Right lung (tissue), 5 donors: Measurements from ENCODE around the gene RPRD1B. TPM values are rescaled to one million over a fixed set of nuclear protein-coding genes. Genes with fewer than 3 reads are reported as not detected.

ENCODE experiments used
- DNase-seq, 2 donors: peaks; one replicate each; pipeline ENCODE4 v3.0.0-alpha.2; 2013
- polyA plus RNA-seq, 5 donors: library from polyadenylated mRNA; unstranded; fragments of 120-200 nt; gene quantifications; one replicate each; pipeline versions ENCODE4 v1.2.1 to v1.2.3, GENCODE V29; 2013; ENCODE audit warnings: inconsistent platforms in 1 of 5, low replicate concordance in 1 of 5; ENCODE audit not compliant: insufficient read length in 5 of 5, insufficient read depth in 1 of 5

Gene RPRD1B
- polyA plus RNA-seq, 5 donors = 38.1 to 49.8 (median 46.7) TPM

GRCh38 chr20:38034108-38034649 lies 633 bp downstream of the RPRD1B start:
- DNase-seq = no peak

GRCh38 chr20:38034961-38035360 lies 1.4 kb downstream of the RPRD1B start:
- no peak for DNase-seq

GRCh38 chr20:38036366-38036765 lies 2.8 kb downstream of the RPRD1B start:
- DNase-seq = no peak

- no peak for DNase-seq
Measured at GRCh38 chr20:38040276-38040675, 6.7 kb downstream of the RPRD1B start.

- no peak for DNase-seq
Measured at GRCh38 chr20:38043512-38044300, 10.2 kb downstream of the RPRD1B start.

- DNase-seq = no peak
Measured at GRCh38 chr20:38044685-38045084, 11.1 kb downstream of the RPRD1B start.

- no peak for DNase-seq
Measured at GRCh38 chr20:38046572-38046971, 13.0 kb downstream of the RPRD1B start.

GRCh38 chr20:38049800-38050199 lies 16.3 kb downstream of the RPRD1B start:
- no peak for DNase-seq

GRCh38 chr20:38050686-38051085 lies 17.1 kb downstream of the RPRD1B start:
- DNase-seq = no peak

GRCh38 chr20:38052870-38053269 lies 19.3 kb downstream of the RPRD1B start:
- DNase-seq = no peak

- DNase-seq = no peak
Measured at GRCh38 chr20:38054647-38055046, 21.1 kb downstream of the RPRD1B start.

GRCh38 chr20:38055294-38055693 lies 21.7 kb downstream of the RPRD1B start:
- no peak for DNase-seq

- no peak for DNase-seq
Measured at GRCh38 chr20:38055848-38056247, 22.3 kb downstream of the RPRD1B start.

- peak; percentile 47 to 69 for DNase-seq
Measured at GRCh38 chr20:38057351-38057972, 23.9 kb downstream of the RPRD1B start.

- DNase-seq = no peak
Measured at GRCh38 chr20:38059832-38060231, 26.3 kb downstream of the RPRD1B start.

GRCh38 chr20:38060536-38060935 lies 27.0 kb downstream of the RPRD1B start:
- DNase-seq = no peak

GRCh38 chr20:38061109-38061508 lies 27.6 kb downstream of the RPRD1B start:
- no peak for DNase-seq

- no peak for DNase-seq
Measured at GRCh38 chr20:38062890-38063289, 29.3 kb downstream of the RPRD1B start.

GRCh38 chr20:38063911-38064530 lies 30.5 kb downstream of the RPRD1B start:
- DNase-seq = no peak

GRCh38 chr20:38065764-38066375 lies 32.3 kb downstream of the RPRD1B start:
- DNase-seq = no peak

- no peak for DNase-seq
Measured at GRCh38 chr20:38066969-38067716, 33.6 kb downstream of the RPRD1B start.
